Measurements from ENCODE around the gene THADA. TPM values are rescaled to one million over a fixed set of nuclear protein-coding genes. Genes with fewer than 3 reads are reported as not detected.

Gene THADA
- total RNA-seq, 1 donor from 2014 or later, result 28.3 TPM

DNA sequence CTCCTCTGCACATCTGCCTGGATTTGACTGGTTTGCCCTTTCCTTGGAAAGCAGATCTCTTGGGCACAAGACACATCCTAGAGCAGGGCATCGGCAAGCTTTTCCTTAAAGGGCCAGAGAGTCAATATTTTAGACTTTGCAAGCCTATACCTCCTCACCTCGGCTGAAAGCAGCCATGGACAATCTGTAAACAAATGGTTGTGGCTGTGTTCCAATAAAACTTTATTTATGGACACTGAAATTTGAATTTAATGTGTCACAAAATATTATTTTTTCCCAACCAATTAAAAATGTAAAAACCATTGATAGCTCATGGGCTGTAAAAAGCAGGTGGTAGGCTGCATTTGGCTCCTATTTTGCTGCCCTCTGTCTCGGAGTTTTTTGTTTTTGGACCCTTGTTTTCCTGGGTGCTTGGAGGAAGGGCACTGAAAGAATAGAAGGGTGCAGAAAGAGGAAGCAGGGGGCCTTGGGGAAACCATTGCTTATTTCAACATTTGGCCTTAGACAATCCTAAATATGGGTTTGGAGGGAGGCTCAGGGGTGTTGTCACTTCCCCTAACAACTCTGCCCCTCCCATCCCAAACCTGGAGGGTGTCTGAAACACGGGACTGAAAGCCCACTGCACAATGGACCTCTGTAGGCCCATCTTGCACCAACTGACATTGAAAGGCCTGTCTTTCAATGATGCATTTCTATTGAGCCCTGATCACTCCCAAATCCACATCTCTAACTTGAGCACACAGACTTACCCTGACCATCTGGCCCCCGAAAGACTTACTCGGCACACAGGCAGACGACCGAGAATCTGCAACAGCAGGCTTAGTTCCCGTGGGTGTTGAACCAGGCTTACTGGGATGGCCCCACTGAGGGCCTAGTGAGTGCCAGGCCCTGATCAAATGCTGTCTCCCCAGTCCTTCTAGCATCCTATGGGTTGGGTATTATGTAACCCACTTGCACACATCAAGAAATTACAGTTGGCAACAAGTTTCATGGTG lies 362.3 kb downstream of the THADA start:
- Mint-ChIP-seq H3K4me1 (ENCODE audit: unreplicated experiment) (peaks cover 18% of the 10 kb centered on the region), H3K36me3 (ENCODE audit: unreplicated experiment) (peaks cover 8% of the 10 kb centered on the region), H3K27me3 (ENCODE audit: unreplicated experiment) (no peaks in the 10 kb centered on the region), H3K9me3 (ENCODE audit: unreplicated experiment) (no peaks in the 10 kb centered on the region), H3K4me3 (ENCODE audit: unreplicated experiment) (no peak overlapping the region), H3K27ac (ENCODE audit: unreplicated experiment) (no peak overlapping the region)
- TF ChIP-seq, protein P1, sequence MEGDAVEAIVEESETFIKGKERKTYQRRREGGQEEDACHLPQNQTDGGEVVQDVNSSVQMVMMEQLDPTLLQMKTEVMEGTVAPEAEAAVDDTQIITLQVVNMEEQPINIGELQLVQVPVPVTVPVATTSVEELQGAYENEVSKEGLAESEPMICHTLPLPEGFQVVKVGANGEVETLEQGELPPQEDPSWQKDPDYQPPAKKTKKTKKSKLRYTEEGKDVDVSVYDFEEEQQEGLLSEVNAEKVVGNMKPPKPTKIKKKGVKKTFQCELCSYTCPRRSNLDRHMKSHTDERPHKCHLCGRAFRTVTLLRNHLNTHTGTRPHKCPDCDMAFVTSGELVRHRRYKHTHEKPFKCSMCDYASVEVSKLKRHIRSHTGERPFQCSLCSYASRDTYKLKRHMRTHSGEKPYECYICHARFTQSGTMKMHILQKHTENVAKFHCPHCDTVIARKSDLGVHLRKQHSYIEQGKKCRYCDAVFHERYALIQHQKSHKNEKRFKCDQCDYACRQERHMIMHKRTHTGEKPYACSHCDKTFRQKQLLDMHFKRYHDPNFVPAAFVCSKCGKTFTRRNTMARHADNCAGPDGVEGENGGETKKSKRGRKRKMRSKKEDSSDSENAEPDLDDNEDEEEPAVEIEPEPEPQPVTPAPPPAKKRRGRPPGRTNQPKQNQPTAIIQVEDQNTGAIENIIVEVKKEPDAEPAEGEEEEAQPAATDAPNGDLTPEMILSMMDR (IDR thresholded peaks at IDR 0.05), result no peak
- DNase-seq (ENCODE audit: extremely low spot score, unreplicated experiment), result no peak

DNA sequence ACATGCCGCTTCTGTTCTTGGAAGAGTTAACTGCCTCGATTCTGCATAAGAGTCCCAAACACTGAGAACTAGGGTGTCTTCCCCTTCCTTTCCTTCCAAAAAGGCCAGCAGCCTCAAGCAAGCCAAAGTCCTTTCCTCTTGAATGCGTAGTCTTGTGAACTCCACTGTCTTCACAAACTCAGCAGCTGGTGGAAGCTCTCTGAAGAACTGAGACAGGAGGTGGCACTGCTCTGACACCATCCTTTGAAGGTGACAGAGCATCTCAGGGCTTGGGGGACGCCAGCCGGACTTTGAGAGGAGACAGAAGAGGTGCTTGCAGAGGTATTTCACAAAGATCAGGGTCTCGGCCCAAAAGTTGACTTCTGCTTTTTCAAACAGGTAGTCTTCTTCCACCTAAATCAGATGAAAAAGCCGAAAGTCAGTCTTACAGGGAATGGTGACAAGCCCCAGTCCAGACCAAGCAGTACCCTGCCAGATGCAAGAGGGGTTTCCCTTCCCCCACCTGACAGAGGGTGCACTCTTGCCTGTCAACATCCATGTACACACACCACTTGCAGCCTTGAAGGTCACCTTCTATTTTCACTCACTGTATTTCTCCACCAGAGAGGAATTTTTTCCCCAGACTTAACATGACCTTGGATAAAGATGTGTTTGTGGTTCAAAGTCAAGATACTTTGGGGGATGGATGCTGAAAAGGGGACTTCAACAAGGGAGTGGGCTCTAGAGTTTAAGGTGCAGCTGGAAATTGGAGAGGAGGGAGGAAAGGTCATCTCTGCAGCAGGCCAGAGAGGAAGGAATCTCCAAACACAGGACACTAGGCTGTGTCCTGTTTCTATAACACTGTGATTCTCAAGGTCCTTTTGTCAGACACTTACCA lies 364.6 kb downstream of the THADA start:
- no peak for DNase-seq (ENCODE audit: extremely low spot score, unreplicated experiment)
- peaks cover 8% of the 10 kb centered on the region for H3K36me3 Mint-ChIP-seq (ENCODE audit: unreplicated experiment)
- no peaks in the 10 kb centered on the region for H3K9me3 Mint-ChIP-seq (ENCODE audit: unreplicated experiment)
- H3K4me1 Mint-ChIP-seq (ENCODE audit: unreplicated experiment), result peaks cover 22% of the 10 kb centered on the region
- no peak overlapping the region for H3K27ac Mint-ChIP-seq (ENCODE audit: unreplicated experiment)
- TF ChIP-seq, protein P1 (IDR thresholded peaks at IDR 0.05), result no peak
- H3K4me3 Mint-ChIP-seq (ENCODE audit: unreplicated experiment), result no peak overlapping the region
- H3K27me3 Mint-ChIP-seq (ENCODE audit: unreplicated experiment), result no peaks in the 10 kb centered on the region

DNA sequence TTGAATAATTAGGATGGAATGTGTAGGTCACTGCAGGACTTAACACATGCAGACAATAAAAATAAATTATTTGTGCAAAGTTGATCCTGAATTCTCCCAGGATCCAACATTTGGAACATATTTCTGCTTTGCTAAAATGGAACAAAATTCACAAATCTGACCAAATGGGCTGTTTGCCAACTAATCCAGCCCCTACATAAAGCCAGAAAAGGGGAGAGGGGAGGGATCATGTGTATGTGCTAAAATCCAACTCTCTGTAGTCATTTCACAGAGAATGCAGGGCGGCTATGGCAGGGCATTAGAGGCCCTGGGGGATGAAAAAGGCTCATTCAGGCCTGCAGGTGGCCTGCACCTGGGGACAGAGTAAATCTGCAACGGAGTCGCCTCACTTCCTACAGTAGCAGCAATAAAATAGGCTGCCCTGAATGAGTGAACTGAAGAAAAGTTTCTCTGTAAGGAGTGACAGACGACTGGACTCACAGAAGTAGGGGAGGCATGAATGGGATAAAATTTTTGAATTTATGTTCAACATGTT lies 365.4 kb downstream of the THADA start:
- H3K9me3 Mint-ChIP-seq (ENCODE audit: unreplicated experiment), result no peaks in the 10 kb centered on the region
- TF ChIP-seq, protein P1 (IDR thresholded peaks at IDR 0.05), result no peak
- DNase-seq (ENCODE audit: extremely low spot score, unreplicated experiment), result no peak
- no peak overlapping the region for H3K27ac Mint-ChIP-seq (ENCODE audit: unreplicated experiment)
- H3K36me3 Mint-ChIP-seq (ENCODE audit: unreplicated experiment), result peaks cover 8% of the 10 kb centered on the region
- no peaks in the 10 kb centered on the region for H3K27me3 Mint-ChIP-seq (ENCODE audit: unreplicated experiment)
- peaks cover 22% of the 10 kb centered on the region for H3K4me1 Mint-ChIP-seq (ENCODE audit: unreplicated experiment)
- no peak overlapping the region for H3K4me3 Mint-ChIP-seq (ENCODE audit: unreplicated experiment)

DNA sequence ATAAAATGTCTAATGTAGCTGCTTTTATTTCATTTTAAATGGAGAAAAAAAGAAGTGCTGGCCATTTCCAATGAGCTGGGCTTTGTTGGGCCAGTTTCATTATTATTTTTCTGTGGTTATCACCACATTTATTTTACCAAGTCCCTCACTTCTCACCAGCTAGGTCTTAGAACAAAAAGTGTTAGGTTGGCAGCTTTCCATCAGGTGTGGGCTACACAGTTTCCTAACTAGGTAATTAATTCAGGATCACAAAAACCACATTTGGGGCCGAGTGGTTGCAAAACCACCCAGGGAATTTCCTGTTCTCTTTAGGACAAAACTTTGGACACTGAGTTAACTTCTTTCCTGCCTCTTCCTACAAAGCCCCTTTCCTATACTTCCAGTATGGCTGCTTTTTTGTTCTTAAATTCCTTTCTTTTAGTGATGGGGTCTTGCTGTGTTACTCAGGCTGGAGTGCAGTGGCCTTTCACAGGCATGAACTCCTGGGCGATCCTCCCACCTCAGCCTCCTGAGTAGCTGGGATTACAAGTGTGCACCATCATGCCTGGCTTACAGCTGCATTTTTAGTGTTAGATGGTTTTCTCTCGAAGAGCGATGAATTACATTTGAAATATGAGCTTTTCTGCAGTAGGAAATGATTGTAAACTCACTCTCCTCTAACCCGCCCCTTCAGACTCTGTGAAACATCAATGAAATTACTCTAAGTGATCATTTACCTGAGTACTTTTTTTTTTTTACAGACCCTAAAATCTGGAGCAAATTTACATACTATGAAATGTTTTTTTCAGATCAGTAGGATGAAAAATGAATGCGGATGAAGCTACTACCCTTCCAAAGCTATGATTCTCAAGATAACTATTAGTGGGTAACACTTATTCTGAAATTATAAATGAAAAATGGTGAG lies 366.8 kb downstream of the THADA start:
- no peak for DNase-seq (ENCODE audit: extremely low spot score, unreplicated experiment)
- Mint-ChIP-seq H3K27ac (ENCODE audit: unreplicated experiment) (peak overlapping the region; percentile 79), H3K36me3 (ENCODE audit: unreplicated experiment) (peaks cover 12% of the 10 kb centered on the region), H3K4me1 (ENCODE audit: unreplicated experiment) (peaks cover 24% of the 10 kb centered on the region), H3K27me3 (ENCODE audit: unreplicated experiment) (no peaks in the 10 kb centered on the region), H3K9me3 (ENCODE audit: unreplicated experiment) (no peaks in the 10 kb centered on the region), H3K4me3 (ENCODE audit: unreplicated experiment) (no peak overlapping the region)
- TF ChIP-seq, protein P1 (IDR thresholded peaks at IDR 0.05), result no peak

Measured in osteocyte (in vitro differentiated cells).